OCI-LY7 (cell line): ENCODE data around the gene ACACB. TPM values are rescaled to one million over a fixed set of nuclear protein-coding genes. Genes with fewer than 3 reads are reported as not detected.

Experiments
- BruUV-seq: library from RNA; stranded (reverse); fragments of 400-500 nt; replicated peaks from 2 replicates; lab custom pipeline; 2021; lab: Mats Ljungman, UMichigan
- CTCF ChIA-PET: fragments of 300-600 bp; sonication (Branson Sonifier 250); formaldehyde crosslinking; loops from one replicate; lab custom pipeline; 2022; ENCODE audit warnings: antibody characterized with exemption; ENCODE audit not compliant: unreplicated experiment; lab: Charles Lee
- POLR2A ChIA-PET: fragments of 300-600 bp; sonication (Branson Sonifier 250); formaldehyde crosslinking; loops from one replicate; lab custom pipeline; 2022; ENCODE audit warnings: antibody characterized with exemption; lab: Charles Lee
- DNase-seq: peaks from one replicate; pipeline ENCODE4 v3.0.0-alpha.2; 2015; ENCODE audit warnings: low spot score
- H2AFZ ChIP-seq: fragments of 200-600 bp; sonication (generic), shearing (Covaris generic); 2 replicates; pipeline ENCODE4 v1.6.1; 2014; ENCODE audit warnings: mild to moderate bottlenecking, antibody characterized with exemption, low read length, moderate library complexity
- H3K27ac ChIP-seq: fragments of 200-600 bp; sonication (generic); 2 replicates; pipeline ENCODE4 v1.5.1; 2014; ENCODE audit warnings: mixed run types, low read depth, mild to moderate bottlenecking, moderate library complexity, low read length, inconsistent platforms; ENCODE audit not compliant: poor library complexity, severe bottlenecking
- H3K36me3 ChIP-seq: fragments of 200-600 bp; sonication (generic); 2 replicates; pipeline ENCODE4 v1.6.1; 2014; ENCODE audit warnings: mild to moderate bottlenecking, antibody characterized with exemption, low read length, moderate library complexity, mixed read lengths; ENCODE audit not compliant: insufficient read depth
- H3K4me1 ChIP-seq: fragments of 200-600 bp; sonication (generic); 2 replicates; pipeline ENCODE4 v1.5.1; 2014; ENCODE audit warnings: mild to moderate bottlenecking, low read length; ENCODE audit not compliant: insufficient read depth, poor library complexity, severe bottlenecking
- H3K4me2 ChIP-seq: fragments of 200-600 bp; sonication (generic); 2 replicates; pipeline ENCODE4 v1.6.1; 2014; ENCODE audit warnings: mild to moderate bottlenecking, low read length
- H3K4me3 ChIP-seq: fragments of 200-600 bp; sonication (generic); 2 replicates; pipeline ENCODE4 v1.5.1; 2014; ENCODE audit warnings: mild to moderate bottlenecking, low read depth, low read length; ENCODE audit not compliant: poor library complexity, severe bottlenecking
- H3K79me2 ChIP-seq: fragments of 200-600 bp; sonication (generic); 2 replicates; pipeline ENCODE4 v1.6.1; 2016; ENCODE audit warnings: low read depth, mild to moderate bottlenecking, low read length, moderate library complexity, mixed read lengths; ENCODE audit not compliant: insufficient read depth
- H3K9me2 ChIP-seq: fragments of 200-600 bp; sonication (generic); 2 replicates; pipeline ENCODE4 v1.6.1; 2016; ENCODE audit warnings: mild to moderate bottlenecking, low read length, mixed read lengths; ENCODE audit not compliant: insufficient read depth
- H3K9me3 ChIP-seq: fragments of 200-600 bp; sonication (generic); 2 replicates; pipeline ENCODE4 v1.6.1; 2014; ENCODE audit warnings: mild to moderate bottlenecking, mixed run types, low read length, mixed read lengths
- H4K20me1 ChIP-seq: fragments of 200-600 bp; sonication (generic); 2 replicates; pipeline ENCODE4 v1.6.1; 2014; ENCODE audit warnings: mild to moderate bottlenecking, antibody characterized with exemption, low read length, moderate library complexity, mixed read lengths; ENCODE audit not compliant: insufficient read depth
- CTCF ChIP-seq: fragments of 200-600 bp; sonication (generic); conservative IDR thresholded peaks from 2 replicates; pipeline ENCODE4 v1.5.1; 2014; ENCODE audit warnings: mild to moderate bottlenecking, antibody characterized with exemption, low read length, moderate library complexity, mixed read lengths
- EZH2phosphoT487 ChIP-seq: fragments of 200-600 bp; sonication (generic); IDR thresholded peaks from 2 replicates; pipeline ENCODE4 v1.6.1; 2018; ENCODE audit warnings: low read depth, borderline replicate concordance, mild to moderate bottlenecking, mixed run types, antibody characterized with exemption, low read length, moderate library complexity, mixed read lengths
- intact Hi-C: fragments of 100-400 bp; cut with micrococcal nuclease; formaldehyde crosslinking; loops from one replicate; pipeline ENCODE4 v1.10.0; 2022; ENCODE audit not compliant: unreplicated experiment
- total RNA-seq, 2 experiments: library from RNA; depleted of rRNA in 1 of 2; stranded (reverse); fragments of >200 nt in 1 of 2; shearing (Covaris generic) in 1 of 2; gene quantifications; 2 replicates each; pipeline ENCODE4 v1.2.3, GENCODE V29; 2014 to 2022

The ACACB gene
- total RNA-seq, 2 experiments from 2014 or later: 19.7 to 45.1 TPM

DNA sequence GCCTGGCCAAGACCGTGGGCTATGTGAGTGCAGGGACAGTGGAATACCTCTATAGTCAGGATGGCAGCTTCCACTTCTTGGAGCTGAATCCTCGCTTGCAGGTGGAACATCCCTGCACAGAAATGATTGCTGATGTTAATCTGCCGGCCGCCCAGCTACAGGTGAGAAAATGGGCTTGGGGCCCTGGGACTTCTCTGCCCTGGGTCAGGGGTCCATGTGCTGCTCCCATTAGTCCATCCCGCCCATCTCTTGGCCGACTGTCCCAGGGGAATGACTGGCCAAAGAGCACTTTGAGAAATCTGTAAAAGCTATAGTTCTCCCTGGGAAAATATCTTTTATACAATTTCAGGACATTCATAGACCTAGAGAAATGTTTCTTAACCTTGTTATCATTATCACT is 63.5 kb downstream of the ACACB start:
- Histone ChIP-seq H3K27ac (no peak overlapping the region), H3K9me2 (no peaks in the 10 kb centered on the region), H3K4me2 (no peak overlapping the region), H3K9me3 (no peaks in the 10 kb centered on the region), H3K4me1 (no peaks in the 10 kb centered on the region), H2AFZ (no peak overlapping the region), H4K20me1 (no peaks in the 10 kb centered on the region), H3K79me2 (no peaks in the 10 kb centered on the region), H3K4me3 (no peak overlapping the region), H3K36me3 (peaks cover 16% of the 10 kb centered on the region; the same call in 1 of the 2 replicates)
- intact Hi-C loops: no loop called here
- no peak for DNase-seq
- no TSS peak for BruUV-seq
- TF ChIP-seq EZH2phosphoT487 (no peak), CTCF (no peak)
- ChIA-PET POLR2A (no interaction called here), CTCF (no interaction called here)

DNA sequence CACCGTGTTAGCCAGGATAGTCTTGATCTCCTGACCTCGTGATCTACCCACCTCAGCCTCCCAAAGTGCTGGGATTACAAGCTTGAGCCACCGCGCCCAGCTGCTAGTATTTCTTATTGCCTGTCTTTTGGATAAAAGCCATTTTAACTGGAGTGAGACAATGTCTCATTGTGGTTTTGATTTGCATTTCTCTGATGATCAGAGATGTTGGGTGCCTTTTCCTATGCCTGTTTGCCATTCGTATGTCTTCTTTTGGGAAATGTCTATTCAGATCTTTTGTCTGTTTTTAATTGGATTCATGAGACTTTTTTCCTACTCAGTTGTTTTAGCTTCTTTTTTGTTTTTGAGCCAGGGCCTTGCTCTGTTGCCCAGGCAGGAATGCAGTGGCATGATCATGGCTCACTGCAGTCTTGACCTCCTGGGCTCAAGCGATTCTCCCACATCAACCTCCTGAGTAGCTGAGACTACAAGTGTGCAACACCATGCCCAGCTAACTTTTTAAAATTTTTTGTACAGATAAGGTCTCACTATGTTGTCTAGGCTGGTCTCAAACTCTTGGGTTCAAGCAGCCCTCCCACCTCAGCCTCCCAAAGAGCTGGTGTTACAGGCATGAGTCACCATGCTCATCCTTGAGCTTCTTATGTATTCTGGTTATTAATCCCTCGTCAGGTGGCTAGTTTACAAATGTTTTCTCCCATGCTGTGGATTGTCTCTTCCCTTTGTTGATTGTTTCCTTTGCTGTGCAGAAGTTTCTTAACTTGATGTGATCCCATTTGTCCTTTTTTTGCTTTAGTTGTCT is 65.9 kb downstream of the ACACB start:
- POLR2A ChIA-PET: interaction anchor here (0.7 to 0.8 kb wide), 2 partner anchors 14 to 299 kb away, joined by 5 to 8 read pairs; no protein-coding TSS in a partner anchor
- DNase-seq: no peak
- CTCF ChIA-PET: no interaction called here

More for the DNA sequence above, 65.9 kb downstream of the ACACB start:
- no peaks in the 10 kb centered on the region for H3K79me2 ChIP-seq
- H3K27ac ChIP-seq: no peak overlapping the region
- H3K9me3 ChIP-seq: no peaks in the 10 kb centered on the region
- no peaks in the 10 kb centered on the region for H3K9me2 ChIP-seq
- BruUV-seq: no TSS peak
- H3K4me1 ChIP-seq: no peaks in the 10 kb centered on the region
- H4K20me1 ChIP-seq: no peaks in the 10 kb centered on the region
- H3K4me2 ChIP-seq: no peak overlapping the region
- no peak overlapping the region for H2AFZ ChIP-seq
- intact Hi-C loops: no loop called here
- no peak for TF ChIP-seq EZH2phosphoT487
- TF ChIP-seq CTCF: no peak
- no peak overlapping the region for H3K4me3 ChIP-seq
- H3K36me3 ChIP-seq: peaks cover 27% of the 10 kb centered on the region; the same call in 1 of the 2 replicates
